GM12878 (cell line): ENCODE data around the gene ARHGEF3. TPM values are rescaled to one million over a fixed set of nuclear protein-coding genes. Genes with fewer than 3 reads are reported as not detected.

Experiments
- ATAC-seq: fragments of 200-7000 bp; cut with Tn5 transposase; 3 replicates; pipeline ENCODE4 v1.9.1; 2020; ENCODE audit warnings: mild to moderate bottlenecking, moderate library complexity
- BruUV-seq: library from RNA; stranded (reverse); fragments of 400-500 nt; replicated peaks from 2 replicates; lab custom pipeline; 2021; lab: Mats Ljungman, UMichigan
- CTCF ChIA-PET: fragments of 300-600 bp; sonication (Branson Sonifier 250); formaldehyde crosslinking; extraction: SDS; loops from one replicate; lab custom pipeline; 2021; ENCODE audit warnings: inconsistent platforms; lab: Yijun Ruan, JAX
- POLR2A ChIA-PET: fragments of 350-600 bp; formaldehyde crosslinking; extraction: SDS; loops from one replicate; lab custom pipeline; 2021; ENCODE audit warnings: inconsistent platforms; lab: Charles Lee
- RAD21 ChIA-PET: fragments of 300-600 bp; sonication (Branson Sonifier 250); formaldehyde crosslinking; loops from one replicate; lab custom pipeline; 2023; ENCODE audit warnings: antibody characterized with exemption; ENCODE audit not compliant: unreplicated experiment; lab: Charles Lee
- SMC1A ChIA-PET: fragments of 300-600 bp; sonication (Branson Sonifier 250); formaldehyde crosslinking; loops from one replicate; lab custom pipeline; 2023; ENCODE audit not compliant: unreplicated experiment, uncharacterized antibody; lab: Charles Lee
- DNase-seq: peaks from one replicate; pipeline ENCODE4 v3.0.0-alpha.2; 2011; ENCODE audit warnings: low read depth, low spot score
- FAIRE-seq: peaks from 3 replicates; lab custom pipeline; 2011; peaks lifted over from hg19 to GRCh38; lab: Jason Lieb, UNC
- H2AFZ ChIP-seq: 2 replicates; pipeline ENCODE4 v1.6.0; 2011; ENCODE audit warnings: low read depth, low read length, control low read depth; ENCODE audit not compliant: control insufficient read depth
- H3K27ac ChIP-seq: 2 replicates; pipeline ENCODE4 v1.5.1; 2011; ENCODE audit warnings: control low read depth; ENCODE audit not compliant: control insufficient read depth, insufficient read depth
- H3K27me3 ChIP-seq, 2 experiments: replicated peaks in 1 of 2; 2 replicates each; pipeline versions ENCODE4 v1.6.0 to v1.6.1; 2011; ENCODE audit warnings: low read length in 1 of 2; ENCODE audit not compliant: control insufficient read depth in 2 of 2, insufficient read depth in 2 of 2
- H3K36me3 ChIP-seq, 2 experiments: 2 replicates each; pipeline ENCODE4 v1.5.1; 2011; ENCODE audit warnings: low read length in 1 of 2; ENCODE audit not compliant: control insufficient read depth in 2 of 2, insufficient read depth in 2 of 2
- H3K4me1 ChIP-seq: 2 replicates; pipeline ENCODE4 v1.6.1; 2011; ENCODE audit warnings: mild to moderate bottlenecking, low read length, moderate library complexity, mixed read lengths; ENCODE audit not compliant: control insufficient read depth, insufficient read depth
- H3K4me2 ChIP-seq: 2 replicates; pipeline ENCODE4 v1.6.0; 2011; ENCODE audit warnings: control low read depth; ENCODE audit not compliant: control insufficient read depth, insufficient read depth
- H3K4me3 ChIP-seq: fragments of 200-600 bp; sonication (generic); 2 replicates; pipeline ENCODE4 v1.5.1; 2016
- H3K79me2 ChIP-seq: 2 replicates; pipeline ENCODE4 v1.6.0; 2011; ENCODE audit warnings: low read length; ENCODE audit not compliant: control insufficient read depth, insufficient read depth
- H3K9ac ChIP-seq: 2 replicates; pipeline ENCODE4 v1.8.0; 2011; ENCODE audit warnings: low read length, control low read depth, mixed read lengths; ENCODE audit not compliant: control insufficient read depth, insufficient read depth
- H3K9me3 ChIP-seq: replicated peaks from 3 replicates; pipeline ENCODE4 v1.5.1; 2011; ENCODE audit warnings: mild to moderate bottlenecking, low read length; ENCODE audit not compliant: control insufficient read depth, insufficient read depth
- H4K20me1 ChIP-seq: 2 replicates; pipeline ENCODE4 v1.6.0; 2011; ENCODE audit not compliant: control insufficient read depth, insufficient read depth
- BHLHE40 ChIP-seq, 2 experiments: fragments of 450-650 bp in 1 of 2; IDR thresholded peaks; 2 replicates each; pipeline ENCODE4 v1.6.1; 2011 to 2017; ENCODE audit warnings: low read depth in 2 of 2, borderline replicate concordance in 1 of 2, improper control_type of control experiment in 1 of 2, low read length in 1 of 2, mild to moderate bottlenecking in 1 of 2
- CTCF ChIP-seq, 3 experiments: IDR thresholded peaks in 2 of 3; conservative IDR thresholded peaks in 1 of 3; 2 replicates each; pipeline ENCODE4 v1.5.1; 2011; ENCODE audit warnings: low read depth in 3 of 3, low read length in 3 of 3, mild to moderate bottlenecking in 3 of 3, control low read depth in 2 of 3, moderate library complexity in 2 of 3, inconsistent platforms in 1 of 3, mixed read lengths in 1 of 3; ENCODE audit not compliant: control insufficient read depth in 2 of 3, insufficient read depth in 1 of 3; ENCODE audit errors: extremely low read depth in 1 of 3
- IKZF1 ChIP-seq: fragments of 450-650 bp; conservative IDR thresholded peaks from 2 replicates; pipeline ENCODE4 v1.6.1; 2017; ENCODE audit warnings: antibody characterized with exemption, mild to moderate bottlenecking
- NBN ChIP-seq: fragments of 450-650 bp; IDR thresholded peaks from 2 replicates; pipeline ENCODE4 v1.6.1; 2016
- NR2C1 ChIP-seq: fragments of 450-650 bp; IDR thresholded peaks from 2 replicates; pipeline ENCODE4 v1.6.1; 2017; ENCODE audit warnings: antibody characterized with exemption, mild to moderate bottlenecking, moderate library complexity
- NRF1 ChIP-seq: conservative IDR thresholded peaks from 2 replicates; pipeline ENCODE4 v1.6.1; 2011; ENCODE audit warnings: mild to moderate bottlenecking, low read depth, low read length, improper control_type of control experiment
- SMARCA5 ChIP-seq: fragments of 450-650 bp; IDR thresholded peaks from 2 replicates; pipeline ENCODE4 v1.6.1; 2017; ENCODE audit warnings: mild to moderate bottlenecking
- TCF12 ChIP-seq: IDR thresholded peaks from 2 replicates; pipeline ENCODE4 v1.6.1; 2011; ENCODE audit warnings: low read depth, mild to moderate bottlenecking, low read length
- TCF7 ChIP-seq: IDR thresholded peaks from 2 replicates; pipeline ENCODE4 v1.6.1; 2014; ENCODE audit warnings: antibody characterized with exemption, borderline replicate concordance
- ZBTB4 ChIP-seq: fragments of 450-650 bp; formaldehyde crosslinking; IDR thresholded peaks from 2 replicates; pipeline ENCODE4 v1.4.0; 2022; ENCODE audit warnings: mild to moderate bottlenecking, moderate library complexity
- ZNF622 ChIP-seq: fragments of 450-650 bp; IDR thresholded peaks from 2 replicates; pipeline ENCODE4 v1.6.1; 2017; ENCODE audit warnings: mild to moderate bottlenecking, inconsistent platforms
- WGBS: methylation state at CpG from one replicate; pipeline ENCODE4 v1.1.6; 2016; ENCODE audit warnings: low lambda C conversion rate; ENCODE audit not compliant: insufficient replicate concordance, insufficient coverage; ENCODE audit errors: missing lambda C conversion rate; 5-methylcytosine and 5-hydroxymethylcytosine counted together
- in situ Hi-C: fragments of 300-500 bp; cut with MboI; formaldehyde crosslinking; loops from 9 replicates; pipeline ENCODE4 v1.14.3; 2018; ENCODE audit warnings: mixed read lengths
- intact Hi-C: fragments of 100-400 bp; cut with micrococcal nuclease; formaldehyde crosslinking; loops from one replicate; pipeline ENCODE4 v1.14.2; 2022; ENCODE audit not compliant: unreplicated experiment
- polyA plus RNA-seq, 11 experiments: library from polyadenylated mRNA; depleted of rRNA in 4 of 11; unstranded in 6 of 11; stranded (reverse) in 5 of 11; fragments of >200 nt; fragmentation: Nextera tagmentation in 4 of 11; fragmentation: Illumina TruSeq in 1 of 11; extraction: Ambion mirVana in 4 of 11; extraction: Trizol in 1 of 11; gene quantifications; 1 replicate in 1 of 11; 2 replicates in 10 of 11; pipeline versions ENCODE4 v1.2.1 to v1.2.3, GENCODE V29; 2011 to 2016; ENCODE audit warnings: inconsistent platforms in 2 of 11, missing spikeins in 2 of 11, low read depth in 1 of 11
- total RNA-seq, 4 experiments: library from RNA; depleted of rRNA in 3 of 4; stranded (reverse); fragments of >200 nt in 3 of 4; fragmentation: Illumina TruSeq in 1 of 4; extraction: Trizol in 1 of 4; gene quantifications; 2 replicates each; pipeline versions ENCODE4 v1.2.1 to v1.2.3, GENCODE V29; 2013 to 2021
- TF ChIP-seq, protein P1 (sequence below): fragments of 450-650 bp; IDR thresholded peaks from 2 replicates; pipeline ENCODE4 v1.6.1; 2018; ENCODE audit warnings: borderline replicate concordance, mild to moderate bottlenecking; ENCODE audit not compliant: partially characterized antibody

The ARHGEF3 gene
- total and polyA plus RNA-seq, 10 of the 15 experiments (the other 5 are each of a cell fraction or from before 2014, with no cell fraction given), result 21.8 to 78.7 (median 56.2) TPM

- FAIRE-seq (no peak), ATAC-seq (no peak), DNase-seq (no peak)
- H3K9me3 ChIP-seq, result no peaks in the 10 kb centered on the region
- in situ Hi-C loops, result no loop called here
- H3K79me2 ChIP-seq, result peaks cover 52% of the 10 kb centered on the region
- no peaks in the 10 kb centered on the region for H4K20me1 ChIP-seq
- H3K27me3 ChIP-seq, result no peaks in the 10 kb centered on the region
- no peak overlapping the region for H3K27ac ChIP-seq
- H3K4me1 ChIP-seq, result peaks cover 58% of the 10 kb centered on the region
- ChIA-PET RAD21 (interaction anchor here (1.0 to 15.5 kb wide), 7 partner anchors 8 to 85 kb away, joined by 3 to 245 read pairs (median 4); partner anchors contain the start of gene ARHGEF3), SMC1A (interaction anchor here (0.8 to 15.2 kb wide), 10 partner anchors 8 to 56 kb away, joined by 4 to 383 read pairs (median 14); partner anchors contain the start of gene ARHGEF3), CTCF (interaction anchor here (1.1 to 9.8 kb wide), 6 partner anchors 9 to 79 kb away, joined by 3 to 160 read pairs (median 6); partner anchors contain the start of gene ARHGEF3), POLR2A (interaction anchor here (1.2 to 6.2 kb wide), 6 partner anchors 8 to 60 kb away, joined by 4 to 100 read pairs (median 14); partner anchors contain the start of gene ARHGEF3)
- no peak overlapping the region for H3K9ac ChIP-seq
- H3K4me2 ChIP-seq, result no peak overlapping the region
- intact Hi-C loops, result no loop called here
- H3K4me3 ChIP-seq, result no peak overlapping the region
- H2AFZ ChIP-seq, result no peak overlapping the region
- peaks cover 0 to 5% of the 10 kb centered on the region in 2 experiments; a peak in 2 of 4 replicates for H3K36me3 ChIP-seq
- 100% methylated on average over 2 of the region's 2 CpGs for WGBS
- BruUV-seq, result no TSS peak
- TF ChIP-seq TCF12 (no peak), IKZF1 (no peak), BHLHE40 (IDR thresholded peaks at IDR 0.05; ENCODE audit: borderline replicate concordance in 1 of 2, low read depth in 2 of 2, low read length in 1 of 2) (no peak), ZNF622 (no peak), TCF7 (no peak), NRF1 (no peak), CTCF (IDR thresholded peaks at IDR 0.05 in 2 of 3, conservative IDR thresholded peaks at IDR 0.05 in 1 of 3; ENCODE audit: control insufficient read depth in 2 of 3, extremely low read depth in 1 of 3, insufficient read depth in 1 of 3, low read depth in 3 of 3, low read length in 3 of 3) (no peak), ZBTB4 (no peak), NR2C1 (no peak), NBN (no peak), SMARCA5 (no peak)
- TF ChIP-seq, protein P1, sequence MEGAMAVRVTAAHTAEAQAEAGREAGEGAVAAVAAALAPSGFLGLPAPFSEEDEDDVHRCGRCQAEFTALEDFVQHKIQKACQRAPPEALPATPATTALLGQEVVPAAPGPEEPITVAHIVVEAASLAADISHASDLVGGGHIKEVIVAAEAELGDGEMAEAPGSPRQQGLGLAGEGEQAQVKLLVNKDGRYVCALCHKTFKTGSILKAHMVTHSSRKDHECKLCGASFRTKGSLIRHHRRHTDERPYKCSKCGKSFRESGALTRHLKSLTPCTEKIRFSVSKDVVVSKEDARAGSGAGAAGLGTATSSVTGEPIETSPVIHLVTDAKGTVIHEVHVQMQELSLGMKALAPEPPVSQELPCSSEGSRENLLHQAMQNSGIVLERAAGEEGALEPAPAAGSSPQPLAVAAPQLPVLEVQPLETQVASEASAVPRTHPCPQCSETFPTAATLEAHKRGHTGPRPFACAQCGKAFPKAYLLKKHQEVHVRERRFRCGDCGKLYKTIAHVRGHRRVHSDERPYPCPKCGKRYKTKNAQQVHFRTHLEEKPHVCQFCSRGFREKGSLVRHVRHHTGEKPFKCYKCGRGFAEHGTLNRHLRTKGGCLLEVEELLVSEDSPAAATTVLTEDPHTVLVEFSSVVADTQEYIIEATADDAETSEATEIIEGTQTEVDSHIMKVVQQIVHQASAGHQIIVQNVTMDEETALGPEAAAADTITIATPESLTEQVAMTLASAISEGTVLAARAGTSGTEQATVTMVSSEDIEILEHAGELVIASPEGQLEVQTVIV, result no peak
Observed at GRCh38 chr3:56781762-56782161, 20.0 kb downstream of the ARHGEF3 start.
